Stomach (tissue), 9 donors: ENCODE data around the gene TNF. TPM values are rescaled to one million over a fixed set of nuclear protein-coding genes. Genes with fewer than 3 reads are reported as not detected.

ENCODE experiments used
- DNase-seq, 2 donors: peaks; one replicate each; pipeline versions ENCODE4 v3.0.0 to v3.0.0-alpha.2; 2013 to 2019
- H3K27ac ChIP-seq, 5 donors: fragments of 200-600 bp in 4 of 5; sonication (generic) in 4 of 5; one replicate each; pipeline ENCODE4 v1.5.1; 2013 to 2019; ENCODE audit warnings: mild to moderate bottlenecking in 1 of 5, moderate library complexity in 1 of 5
- H3K27me3 ChIP-seq, 3 donors: fragments of 200-600 bp; sonication (generic); one replicate each; pipeline ENCODE4 v1.5.1; 2017 to 2019; ENCODE audit warnings: mixed run types in 1 of 3
- H3K36me3 ChIP-seq, 4 donors: fragments of 200-600 bp; sonication (generic); 1 replicate in 3 of 4; 2 replicates in 1 of 4; pipeline ENCODE4 v1.5.1; 2016 to 2019
- H3K4me1 ChIP-seq, 4 donors: fragments of 200-600 bp; sonication (generic); one replicate each; pipeline ENCODE4 v1.5.1; 2016 to 2019
- H3K4me3 ChIP-seq, 4 donors: fragments of 200-600 bp; sonication (generic) in 3 of 4; one replicate each; pipeline ENCODE4 v1.5.1; 2016 to 2019; ENCODE audit warnings: mild to moderate bottlenecking in 1 of 4
- H3K9me3 ChIP-seq, 4 donors: fragments of 200-600 bp; sonication (generic); one replicate each; pipeline ENCODE4 v1.5.1; 2016 to 2019
- CTCF ChIP-seq, 7 experiments: fragments of 450-650 bp in 4 of 7; fragments of 200-600 bp in 3 of 7; sonication (generic) in 3 of 7; IDR thresholded peaks; one replicate each; pipeline ENCODE4 v1.5.1; 2016 to 2019; ENCODE audit warnings: antibody characterized with exemption in 7 of 7, control low read depth in 2 of 7, mild to moderate bottlenecking in 1 of 7
- EP300 ChIP-seq: sonication (generic); formaldehyde crosslinking; IDR thresholded peaks from one replicate; pipeline ENCODE4 v1.6.1; 2017; ENCODE audit warnings: antibody characterized with exemption
- POLR2A ChIP-seq, 4 donors: fragments of 450-650 bp; IDR thresholded peaks; one replicate each; pipeline ENCODE4 v1.6.1; 2016; ENCODE audit warnings: antibody characterized with exemption in 4 of 4, control low read depth in 2 of 4, mild to moderate bottlenecking in 1 of 4, moderate library complexity in 1 of 4
- POLR2AphosphoS5 ChIP-seq, 3 donors: sonication (generic); formaldehyde crosslinking; IDR thresholded peaks; one replicate each; pipeline ENCODE4 v1.6.1; 2016; ENCODE audit warnings: antibody characterized with exemption in 3 of 3
- WGBS, 5 donors: extraction: QIAGEN DNeasy Blood & Tissue Kit in 3 of 5; methylation state at CpG; one replicate each; pipeline versions ENCODE4 v1.1.5 to v1.1.7; 2013 to 2018; 5-methylcytosine and 5-hydroxymethylcytosine counted together
- intact Hi-C: fragments of 100-400 bp; cut with DNase I; formaldehyde crosslinking; loops from one replicate; pipeline ENCODE4 v1.15.1; 2023; ENCODE audit warnings: low total_unique reads
- polyA plus RNA-seq, 3 donors: library from polyadenylated mRNA; stranded (reverse); fragments of 200-250 nt; gene quantifications; one replicate each; pipeline ENCODE4 v1.2.3, GENCODE V29; 2013
- total RNA-seq, 5 donors: library from RNA; depleted of rRNA; stranded (reverse); fragments of >200 nt; gene quantifications; one replicate each; pipeline versions ENCODE4 v1.1.0 to v1.2.3, GENCODE V29; 2014 to 2016
- donor health status: healthy with polysubstance abuse.
- donor health status: Bipolar disorder and iron deficiency.
- donor health status: healthy.

Gene TNF
- total and polyA plus RNA-seq, 8 donors, result 0.28 to 0.58 (median 0.31) TPM; not detected in 5

GRCh38 chr6:31592396-31592771 is 17.0 kb downstream of the TNF start:
- intact Hi-C loops, result no loop called here
- Histone ChIP-seq H3K36me3 (no peaks in the 10 kb centered on the region), H3K27me3 (peaks cover 0 to 16% (median 0%) of the 10 kb centered on the region in 3 donors), H3K4me3 (no peak overlapping the region), H3K27ac (no peak overlapping the region), H3K9me3 (no peaks in the 10 kb centered on the region), H3K4me1 (peaks cover 0 to 11% (median 0%) of the 10 kb centered on the region in 4 donors)
- TF ChIP-seq POLR2AphosphoS5 (IDR thresholded peaks at IDR 0.05) (no peak), CTCF (IDR thresholded peaks at IDR 0.05) (no peak), POLR2A (IDR thresholded peaks at IDR 0.05) (no peak), EP300 (no peak)
- WGBS, 5 donors, result 87 to 96% (median 91%) methylated on average over 7 of the region's 7 CpGs
- no peak for DNase-seq

- Histone ChIP-seq H3K4me1 (peaks cover 0 to 9% (median 0%) of the 10 kb centered on the region in 4 donors), H3K27ac (no peak overlapping the region), H3K9me3 (no peaks in the 10 kb centered on the region), H3K27me3 (no peaks in the 10 kb centered on the region), H3K36me3 (no peaks in the 10 kb centered on the region), H3K4me3 (no peak overlapping the region)
- TF ChIP-seq POLR2A (IDR thresholded peaks at IDR 0.05), result no peak
- TF ChIP-seq CTCF (IDR thresholded peaks at IDR 0.05), result peak in 1 of 7 experiments; percentile 10
- no peak for TF ChIP-seq EP300
- no peak for TF ChIP-seq POLR2AphosphoS5 (IDR thresholded peaks at IDR 0.05)
- WGBS, 5 donors, result 12 to 34% (median 19%) methylated on average over 2 of the region's 2 CpGs
- intact Hi-C loops, result no loop called here
- peak in 1 of 2 donors; percentile 52 for DNase-seq
Observed at GRCh38 chr6:31597006-31597405, 21.6 kb downstream of the TNF start.

DNA sequence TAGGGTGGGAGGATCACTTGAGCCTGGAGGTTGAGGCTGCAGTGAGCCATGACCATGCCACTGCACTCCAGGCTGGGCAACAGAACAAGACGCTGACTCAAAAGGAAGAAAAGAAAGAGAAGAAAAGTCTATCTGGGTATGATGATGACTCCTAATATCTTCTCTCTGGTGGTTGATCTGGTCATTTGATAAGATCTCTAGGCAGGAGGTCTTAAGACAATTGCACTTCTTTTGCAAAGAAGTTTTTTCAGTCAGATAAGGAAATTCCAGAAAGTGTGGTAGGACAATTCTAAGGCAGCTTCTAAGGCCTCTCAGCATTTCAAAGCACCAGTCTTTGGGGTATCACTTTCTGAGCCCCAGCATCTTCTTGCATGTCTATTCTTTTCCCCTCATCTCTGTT is 32.0 kb downstream of the TNF start:
- H3K4me3 ChIP-seq, result no peak overlapping the region
- no peaks in the 10 kb centered on the region for H3K27me3 ChIP-seq
- no peaks in the 10 kb centered on the region for H3K36me3 ChIP-seq
- no peak for DNase-seq
- H3K9me3 ChIP-seq, result no peaks in the 10 kb centered on the region
- WGBS, 5 donors, result 76 to 89% (median 85%) methylated on average over 1 of the region's 1 CpG
- TF ChIP-seq EP300, result no peak
- TF ChIP-seq POLR2A (IDR thresholded peaks at IDR 0.05), result no peak
- TF ChIP-seq POLR2AphosphoS5 (IDR thresholded peaks at IDR 0.05), result no peak
- no peak for TF ChIP-seq CTCF (IDR thresholded peaks at IDR 0.05)
- intact Hi-C loops, result no loop called here
- no peak overlapping the region for H3K27ac ChIP-seq
- H3K4me1 ChIP-seq, result no peaks in the 10 kb centered on the region

DNA sequence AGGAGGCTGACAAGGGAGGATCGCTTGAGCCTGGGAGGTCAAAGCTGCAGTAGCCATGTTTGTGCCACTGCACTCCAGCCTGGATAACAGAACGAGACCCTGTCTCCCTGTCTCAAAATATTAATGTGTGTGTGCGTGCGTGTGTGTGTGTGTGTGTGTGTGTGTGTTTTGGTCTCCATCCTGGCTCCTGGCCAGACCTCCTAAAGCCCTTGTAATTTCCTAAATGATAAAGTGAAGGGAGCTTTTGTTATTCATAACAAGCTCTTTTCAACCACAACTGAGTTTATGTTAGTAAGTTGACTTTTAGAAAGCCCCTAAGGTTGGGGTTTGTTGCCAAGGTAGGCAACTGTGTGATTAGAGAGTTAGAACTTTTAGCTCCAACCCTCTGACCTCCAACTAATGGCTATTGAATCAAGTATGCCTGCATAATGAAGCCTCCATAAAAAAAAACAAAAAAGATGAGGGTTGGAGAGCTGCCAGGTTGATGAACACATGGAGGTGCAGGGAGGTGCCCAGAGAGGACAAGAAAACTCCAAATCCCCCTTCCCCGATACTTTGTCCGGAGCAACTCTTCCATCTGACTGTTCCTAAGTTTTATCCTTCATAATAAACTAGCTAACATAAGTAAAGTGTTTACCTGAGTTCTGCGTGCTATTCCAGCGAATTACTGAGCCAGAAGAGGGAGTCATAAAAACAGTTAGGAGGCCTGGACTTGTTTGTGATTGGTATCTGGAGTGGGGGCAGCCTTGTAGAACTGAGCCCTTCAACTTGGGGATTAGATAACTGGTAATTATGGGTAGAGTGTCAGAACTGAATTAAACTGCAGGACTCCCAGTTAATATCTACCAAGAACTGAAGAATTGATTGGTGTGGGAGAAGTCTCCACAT is 34.4 kb downstream of the TNF start:
- no peaks in the 10 kb centered on the region for H3K9me3 ChIP-seq
- H3K27me3 ChIP-seq, result no peaks in the 10 kb centered on the region
- WGBS, 5 donors, result 54 to 69% (median 57%) methylated on average over 5 to 8 of the region's 8 CpGs
- H3K36me3 ChIP-seq, result no peaks in the 10 kb centered on the region
- H3K27ac ChIP-seq, result no peak overlapping the region
- no peak overlapping the region for H3K4me3 ChIP-seq
- intact Hi-C loops, result no loop called here
- TF ChIP-seq POLR2A (IDR thresholded peaks at IDR 0.05) (no peak), CTCF (IDR thresholded peaks at IDR 0.05) (no peak), EP300 (no peak), POLR2AphosphoS5 (IDR thresholded peaks at IDR 0.05) (no peak)
- DNase-seq, result no peak
- H3K4me1 ChIP-seq, result no peaks in the 10 kb centered on the region
